Fibroblast of skin of abdomen (primary cell): ENCODE results near the gene WHRN.
A peak's percentile ranks its signal among the peaks of the same experiment; 100 is the strongest.

Experiments
- DNase-seq: peaks from one replicate; pipeline ENCODE4 v3.0.0-alpha.2; 2013

Gene WHRN

GRCh38 chr9:114446672-114447450, 58.4 kb downstream of the WHRN start:
- no peak for DNase-seq

GRCh38 chr9:114446036-114446435, 59.2 kb downstream of the WHRN start:
- peak; percentile 68 for DNase-seq

- DNase-seq = no peak
These were observed 59.7 kb downstream of the WHRN start for GRCh38 chr9:114445616-114446015.

GRCh38 chr9:114442022-114442421, 63.3 kb downstream of the WHRN start:
- DNase-seq = no peak

- DNase-seq = no peak
These were observed 67.8 kb downstream of the WHRN start for GRCh38 chr9:114437401-114437893.

GRCh38 chr9:114434878-114435311, 70.4 kb downstream of the WHRN start:
- peak; percentile 17 for DNase-seq

GRCh38 chr9:114433720-114434255, 71.5 kb downstream of the WHRN start:
- DNase-seq = no peak

GRCh38 chr9:114433086-114433485, 72.2 kb downstream of the WHRN start:
- DNase-seq = no peak

GRCh38 chr9:114432323-114433067, 72.8 kb downstream of the WHRN start:
- DNase-seq = no peak

- DNase-seq = no peak
These were observed 73.5 kb downstream of the WHRN start for GRCh38 chr9:114431770-114432169.

- no peak for DNase-seq
These were observed 74.3 kb downstream of the WHRN start for GRCh38 chr9:114431003-114431402.

GRCh38 chr9:114430457-114430856, 74.8 kb downstream of the WHRN start:
- DNase-seq = no peak

- no peak for DNase-seq
These were observed 75.8 kb downstream of the WHRN start for GRCh38 chr9:114429488-114429887.

- no peak for DNase-seq
These were observed 76.8 kb downstream of the WHRN start for GRCh38 chr9:114428466-114428865.

- no peak for DNase-seq
These were observed 77.6 kb downstream of the WHRN start for GRCh38 chr9:114427644-114428043.

GRCh38 chr9:114426046-114426948, 79.0 kb downstream of the WHRN start:
- no peak for DNase-seq

GRCh38 chr9:114425126-114425525, 80.1 kb downstream of the WHRN start:
- no peak for DNase-seq

- no peak for DNase-seq
These were observed 81.1 kb downstream of the WHRN start for GRCh38 chr9:114424126-114424525.

- no peak for DNase-seq
These were observed 82.1 kb downstream of the WHRN start for GRCh38 chr9:114423181-114423580.

- DNase-seq = no peak
These were observed 84.1 kb downstream of the WHRN start for GRCh38 chr9:114421147-114421546.

GRCh38 chr9:114419796-114420195, 85.5 kb downstream of the WHRN start:
- no peak for DNase-seq

- DNase-seq = no peak
These were observed 87.2 kb downstream of the WHRN start for GRCh38 chr9:114418053-114418452.
